ENCODE results near the gene NFKBIE.

Gene NFKBIE

DNA sequence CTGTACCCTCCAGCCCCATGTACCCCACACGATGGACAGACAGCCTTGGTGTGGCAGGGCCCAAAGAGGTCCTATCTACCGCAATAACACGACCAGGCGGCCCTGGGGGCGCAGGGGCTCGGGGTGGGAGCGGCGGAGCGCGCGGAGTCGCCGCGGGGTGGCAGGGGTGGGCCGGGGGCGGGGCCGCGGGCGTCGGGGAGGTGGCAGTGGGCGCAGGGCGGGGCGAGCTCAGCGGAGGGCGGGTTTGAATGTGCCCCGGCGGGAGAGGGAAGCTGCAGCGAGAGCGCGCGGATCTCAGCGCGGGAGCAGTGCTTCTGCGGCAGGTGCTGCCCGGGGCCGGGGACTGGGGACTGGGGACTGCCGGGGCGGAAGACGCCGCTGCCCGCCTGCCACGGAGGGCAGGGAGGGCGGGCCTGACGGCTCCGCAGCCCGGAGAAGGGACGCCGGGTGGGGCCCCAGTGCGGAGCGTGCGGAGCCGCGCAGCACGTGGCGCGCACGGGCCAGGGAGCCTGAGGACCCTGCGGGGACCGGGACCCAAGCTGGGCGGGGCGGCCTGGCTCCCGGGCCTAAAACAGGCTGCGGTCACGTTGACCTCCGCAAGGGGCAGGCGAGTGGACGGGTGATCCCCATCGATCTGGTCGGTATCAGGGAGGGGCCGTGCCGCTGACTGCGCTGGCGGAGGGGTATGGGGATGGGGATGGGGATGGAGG is 41.9 kb downstream of the NFKBIE start, which contains the start of gene SLC29A1:
Gene SLC29A1 (plus strand): TSS at position 277 of the 710 bp plus-strand sequence. CDS start 3,719 bp downstream, outside the sequence.
- ATAC-seq (peak; percentile 76), DNase-seq (peak; percentile 79 to 80)
- H3K4me3 Mint-ChIP-seq: peak within 1 kb of the TSS; percentile 88 to 89
- peak within 1 kb of the TSS; percentile 78 to 81 for H3K27ac Mint-ChIP-seq
- peaks cover 78% of the 10 kb centered on the region for H3K4me1 Mint-ChIP-seq
- no peaks in the 10 kb centered on the region for H3K9me3 Mint-ChIP-seq
- H3K27me3 Mint-ChIP-seq: no peaks in the 10 kb centered on the region

DNA sequence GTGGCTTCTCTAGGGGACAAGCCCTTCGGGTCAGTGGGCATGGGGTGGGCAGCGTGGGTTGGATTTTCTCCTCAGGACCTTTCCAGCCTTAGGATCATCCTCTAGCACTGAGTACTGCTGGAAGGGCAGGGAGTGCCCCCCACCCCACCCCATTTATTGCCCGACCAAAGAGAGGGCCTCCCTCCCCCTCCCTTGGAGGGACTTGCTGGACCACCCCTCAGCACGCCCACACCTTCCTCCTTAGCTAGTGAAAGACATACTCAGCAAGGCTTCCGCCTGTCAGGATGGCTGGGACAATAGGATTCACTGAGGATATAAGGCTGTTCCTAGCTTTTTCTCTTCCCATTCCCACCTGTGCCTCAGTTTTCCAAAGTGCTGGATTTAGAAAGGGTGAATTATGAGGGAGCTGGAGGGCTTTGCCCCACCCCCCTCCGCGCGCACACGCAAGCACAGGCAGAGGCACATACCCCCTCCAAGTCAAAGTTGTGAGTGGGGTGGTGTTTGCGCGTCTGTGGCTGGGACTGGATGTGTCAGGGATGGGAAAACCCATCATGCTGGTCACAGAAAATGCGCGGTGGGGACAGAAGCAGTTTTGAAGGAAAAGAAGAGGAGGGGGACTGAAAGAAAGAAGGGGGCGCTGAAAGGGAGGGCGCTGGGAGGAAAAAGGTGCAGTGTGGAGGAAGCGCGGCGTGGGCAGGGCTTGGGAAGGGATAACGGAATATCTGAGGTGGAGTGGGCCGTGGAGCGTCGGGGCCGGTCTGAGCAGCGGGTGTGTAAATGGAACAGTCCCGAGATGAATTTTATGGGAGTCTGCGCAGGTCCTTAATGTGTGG is 42.6 kb downstream of the NFKBIE start:
- DNase-seq (no peak), ATAC-seq (no peak)
- Mint-ChIP-seq H3K4me1 (peaks cover 81% of the 10 kb centered on the region), H3K27ac (peak overlapping the region; percentile 76 to 78), H3K9me3 (no peaks in the 10 kb centered on the region), H3K4me3 (peak overlapping the region; percentile 88 to 89), H3K27me3 (no peaks in the 10 kb centered on the region)

DNA sequence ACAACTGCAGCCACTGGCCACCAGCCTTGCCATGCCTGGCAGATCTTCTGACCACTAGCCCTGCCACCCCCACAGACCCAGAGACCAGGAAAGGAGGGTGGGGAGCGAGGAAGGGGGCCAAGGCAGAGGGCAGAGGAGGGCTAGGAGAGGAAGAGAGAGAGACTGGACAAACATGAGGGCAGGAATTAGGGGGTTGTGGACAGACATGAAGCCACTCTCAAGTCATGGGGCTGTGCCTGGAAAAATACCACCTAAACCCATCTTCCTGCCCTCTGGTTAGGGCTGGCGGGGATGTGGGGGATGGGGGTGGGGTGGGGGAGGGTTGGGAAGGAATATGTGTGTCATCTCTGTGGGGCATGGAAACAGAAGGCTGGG is 43.4 kb downstream of the NFKBIE start:
- ATAC-seq (no peak), DNase-seq (no peak)
- H3K4me3 Mint-ChIP-seq: peak overlapping the region; percentile 9 to 16
- H3K4me1 Mint-ChIP-seq: peaks cover 74% of the 10 kb centered on the region
- H3K27me3 Mint-ChIP-seq: no peaks in the 10 kb centered on the region
- no peaks in the 10 kb centered on the region for H3K9me3 Mint-ChIP-seq
- no peak overlapping the region for H3K27ac Mint-ChIP-seq

DNA sequence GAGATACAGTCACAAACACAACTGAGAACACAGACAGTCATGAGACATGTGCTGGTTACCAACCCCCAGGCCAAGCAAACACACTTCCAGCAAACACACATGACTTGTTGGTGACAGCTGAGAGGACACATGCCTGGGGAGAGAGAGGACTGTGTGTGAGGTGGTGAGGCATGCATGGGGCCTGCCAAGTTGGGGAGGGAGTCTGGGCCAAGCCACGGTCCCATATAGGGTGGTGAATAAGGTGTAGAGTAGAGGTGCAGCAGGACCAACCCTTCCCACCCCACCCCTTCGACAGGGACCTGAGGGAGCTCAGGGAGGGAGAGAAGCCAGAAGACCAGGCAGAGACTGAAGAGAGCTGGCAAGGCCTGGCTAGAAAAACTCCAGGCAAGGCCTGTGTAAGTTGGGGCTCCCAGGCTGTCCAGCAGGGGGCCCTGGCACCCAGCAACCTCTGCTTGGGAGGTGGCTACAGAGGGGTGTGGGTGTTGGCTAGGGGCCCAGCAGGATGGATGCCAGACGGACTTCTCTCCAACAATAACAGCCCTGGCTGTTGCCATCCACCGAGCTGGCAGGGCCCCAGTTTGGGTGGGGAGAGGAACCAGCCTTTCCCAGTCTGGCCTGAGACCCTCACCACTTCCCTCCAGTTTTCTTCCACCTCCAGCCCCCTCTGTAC is 43.9 kb downstream of the NFKBIE start:
- Mint-ChIP-seq H3K4me3 (peak overlapping the region; percentile 9 to 16), H3K9me3 (no peaks in the 10 kb centered on the region), H3K27ac (peak overlapping the region in 1 of 2 donors; percentile 4), H3K27me3 (no peaks in the 10 kb centered on the region), H3K4me1 (peaks cover 69% of the 10 kb centered on the region)
- DNase-seq (peak; percentile 74 to 81), ATAC-seq (peak; percentile 77)

DNA sequence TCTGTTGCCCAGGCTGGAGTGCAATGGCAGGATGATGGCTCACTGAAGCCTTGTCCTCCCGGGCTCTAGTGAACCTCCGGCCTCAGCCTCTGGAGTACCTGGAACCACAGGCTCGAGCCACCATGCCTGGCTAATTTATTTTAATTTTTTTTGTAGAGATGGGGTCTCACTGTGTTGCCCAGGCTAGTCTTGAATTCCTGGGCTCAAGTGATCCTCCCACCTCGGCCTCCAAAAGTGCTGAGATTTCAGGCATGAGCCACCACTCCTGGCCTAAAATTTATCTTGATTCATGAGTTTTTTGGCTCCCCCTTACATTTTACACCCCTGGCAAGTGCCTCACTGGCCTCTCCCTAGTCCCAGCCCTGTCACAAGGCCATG is 44.4 kb downstream of the NFKBIE start:
- Mint-ChIP-seq H3K27me3 (no peaks in the 10 kb centered on the region), H3K27ac (peak overlapping the region in 1 of 2 donors; percentile 4), H3K9me3 (no peaks in the 10 kb centered on the region), H3K4me3 (no peak overlapping the region), H3K4me1 (peaks cover 64% of the 10 kb centered on the region)
- ATAC-seq (no peak), DNase-seq (no peak)

DNA sequence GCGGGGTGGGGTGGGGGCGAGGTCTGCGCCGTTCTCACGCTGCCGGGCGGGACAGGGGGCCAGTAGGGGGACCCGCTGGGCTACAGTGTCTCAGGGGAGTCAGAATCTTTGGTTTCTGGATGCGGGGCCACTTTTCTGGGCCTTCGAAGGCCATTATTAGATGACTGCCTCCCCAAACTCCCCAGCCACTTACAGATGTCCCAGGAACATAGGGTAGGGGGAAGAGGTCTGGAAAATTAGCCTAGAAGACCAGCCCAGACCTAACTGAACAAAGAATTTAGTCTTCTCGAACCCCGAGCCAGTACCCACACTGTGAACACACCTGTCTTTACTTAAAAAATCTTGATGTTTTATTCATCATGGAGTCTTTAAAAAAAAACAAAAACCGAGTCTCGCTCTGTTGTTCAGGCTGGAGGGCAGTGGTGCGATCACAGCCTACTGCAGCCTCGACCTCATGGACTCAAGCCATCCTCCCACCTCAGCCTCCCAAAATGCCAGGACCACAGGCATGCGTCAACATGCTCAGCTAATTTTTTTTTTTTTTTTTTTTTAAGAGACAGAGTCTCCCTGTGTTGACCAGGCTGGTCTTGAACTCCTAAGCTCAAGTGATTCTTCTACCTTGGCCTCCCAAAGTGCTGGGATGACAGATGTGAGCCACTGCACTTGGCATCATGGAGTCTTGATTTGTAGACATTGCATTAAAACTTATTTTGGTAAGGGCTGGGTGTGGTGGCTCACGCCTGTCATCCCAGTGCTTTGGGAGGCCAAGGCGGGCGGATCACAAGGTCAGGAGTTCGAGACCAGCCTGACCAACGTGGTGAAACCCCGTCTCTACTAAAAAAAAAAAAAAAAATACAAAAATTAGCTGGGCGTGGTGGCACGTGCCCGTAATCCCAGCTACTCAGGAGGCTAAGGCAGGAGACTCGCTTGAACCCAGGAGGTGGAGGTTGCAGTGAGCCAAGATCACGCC is 45.3 kb downstream of the NFKBIE start:
- ATAC-seq: no peak
- peak overlapping the region; percentile 81 to 84 for H3K4me3 Mint-ChIP-seq
- H3K9me3 Mint-ChIP-seq: no peaks in the 10 kb centered on the region
- H3K4me1 Mint-ChIP-seq: peaks cover 56% of the 10 kb centered on the region
- no peak overlapping the region for H3K27ac Mint-ChIP-seq
- no peaks in the 10 kb centered on the region for H3K27me3 Mint-ChIP-seq
- DNase-seq: no peak

DNA sequence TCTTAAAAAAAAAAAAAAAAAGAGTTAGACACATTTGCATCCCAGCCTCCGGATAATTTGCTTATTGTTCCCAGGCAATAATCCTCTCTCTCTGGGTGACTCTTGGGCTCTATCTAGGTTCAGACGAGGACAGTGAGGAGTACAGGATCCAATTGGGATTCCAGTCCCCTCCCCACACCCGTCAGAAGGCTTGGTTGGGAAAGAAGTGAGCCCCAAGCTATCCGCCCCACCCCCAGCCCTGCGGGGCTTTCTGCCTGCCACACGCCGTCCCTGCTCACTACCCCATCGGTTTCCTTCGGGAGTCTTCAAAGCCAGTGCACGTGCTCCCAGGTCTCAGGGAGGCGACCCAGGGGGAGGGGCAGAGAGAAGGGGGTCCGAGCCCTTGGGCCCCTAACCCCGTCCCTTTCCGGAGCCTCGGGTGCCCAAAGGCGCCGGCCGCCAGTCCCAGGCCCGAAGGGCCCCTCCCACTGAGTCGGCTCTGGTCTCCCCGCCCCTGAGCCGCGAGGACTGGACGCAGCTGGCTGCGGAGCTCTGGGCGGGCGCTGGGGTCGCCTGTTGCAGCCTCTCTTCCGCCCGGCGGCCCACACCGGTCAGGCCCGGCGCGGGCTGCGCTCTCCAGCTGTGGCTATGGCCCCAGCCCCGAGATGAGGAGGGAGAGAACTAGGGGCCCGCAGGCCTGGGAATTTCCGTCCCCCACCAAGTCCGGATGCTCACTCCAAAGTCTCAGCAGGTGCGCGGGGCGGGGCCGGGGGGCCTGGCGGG is 46.1 kb downstream of the NFKBIE start:
- Mint-ChIP-seq H3K27me3 (no peaks in the 10 kb centered on the region), H3K4me3 (peak overlapping the region; percentile 81 to 84), H3K9me3 (no peaks in the 10 kb centered on the region), H3K27ac (peak overlapping the region in 1 of 2 donors; percentile 71), H3K4me1 (peaks cover 47% of the 10 kb centered on the region)
- peak; percentile 16 for ATAC-seq
- peak; percentile 34 to 41 for DNase-seq

DNA sequence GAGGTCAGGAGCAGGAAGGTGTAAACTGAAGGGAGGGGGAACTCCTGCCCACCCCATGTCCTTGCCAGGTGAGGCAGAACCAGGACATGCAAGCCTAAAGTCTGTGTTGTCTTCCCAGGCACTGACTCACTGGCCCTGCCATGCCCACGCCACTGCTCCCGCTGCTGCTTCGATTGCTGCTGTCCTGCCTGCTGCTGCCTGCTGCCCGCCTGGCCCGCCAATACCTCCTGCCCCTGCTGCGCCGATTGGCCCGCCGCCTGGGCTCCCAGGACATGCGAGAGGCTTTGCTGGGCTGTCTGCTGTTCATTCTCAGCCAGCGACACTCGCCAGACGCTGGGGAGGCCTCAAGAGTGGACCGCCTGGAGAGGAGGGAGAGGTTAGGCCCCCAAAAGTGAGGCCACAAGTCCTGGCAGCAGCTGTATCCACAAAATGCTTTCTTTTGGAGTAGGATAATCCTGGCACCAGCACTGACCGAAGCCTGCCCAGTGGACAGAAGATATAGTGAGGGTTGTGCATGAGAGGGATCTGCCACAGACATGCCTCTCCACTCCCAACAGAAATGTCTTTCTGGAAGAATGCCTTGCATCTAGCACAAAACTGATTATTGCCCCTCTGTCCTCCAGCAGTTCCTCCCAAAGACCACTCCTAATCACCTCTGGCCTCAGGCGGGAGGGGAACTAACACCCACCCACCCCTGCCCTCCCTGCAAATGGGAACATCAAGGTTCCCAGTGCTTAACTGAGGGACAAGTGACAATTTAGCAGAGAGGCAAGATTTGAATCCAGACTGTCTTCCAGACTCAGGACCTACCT is 47.8 kb downstream of the NFKBIE start:
- no peak overlapping the region for H3K4me3 Mint-ChIP-seq

DNA sequence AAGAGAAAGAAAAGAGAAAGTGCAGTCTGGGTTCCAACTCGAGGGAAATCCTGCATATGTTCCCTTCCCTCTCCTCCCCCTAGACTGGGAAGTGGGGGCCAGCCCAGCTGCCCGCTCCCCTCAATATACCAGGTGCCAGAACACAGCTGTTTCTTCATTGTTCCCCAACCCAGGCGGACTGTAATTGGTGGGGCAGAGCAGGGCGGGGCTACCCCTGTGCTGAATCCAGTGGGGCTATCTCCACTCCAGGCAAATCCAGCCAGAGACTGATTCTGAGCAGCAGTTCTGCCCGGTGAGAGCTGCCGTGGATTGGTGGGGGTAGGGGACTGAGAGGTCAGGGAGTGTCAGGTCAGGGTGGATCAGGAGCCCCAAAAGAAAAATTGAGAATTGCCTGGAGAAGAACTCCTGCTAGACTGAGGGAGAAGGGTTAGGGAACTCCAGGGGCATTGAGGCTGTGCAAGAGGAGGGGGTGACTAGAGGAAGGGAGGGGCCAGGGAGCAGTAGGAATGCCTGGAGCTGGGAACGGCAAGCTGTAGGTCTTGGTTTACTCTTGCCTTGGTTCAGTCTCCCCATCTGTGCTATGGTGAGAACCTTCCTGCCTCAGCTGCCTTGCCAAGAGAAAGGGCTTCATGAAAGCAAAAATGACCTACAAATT is 48.5 kb downstream of the NFKBIE start, which contains the start of gene MYMX:
Gene MYMX (plus strand): TSS at position 250 of the 655 bp plus-strand sequence. CDS start 546 bp downstream, outside the sequence.
- Mint-ChIP-seq H3K4me3 (no peak within 1 kb of the TSS), H3K4me1 (peaks cover 29% of the 10 kb centered on the region), H3K9me3 (no peaks in the 10 kb centered on the region), H3K27ac (no peak within 1 kb of the TSS), H3K27me3 (no peaks in the 10 kb centered on the region)
- DNase-seq (no peak), ATAC-seq (no peak)

More for the DNA sequence above, 47.8 kb downstream of the NFKBIE start:
- no peak for DNase-seq
- no peaks in the 10 kb centered on the region for H3K27me3 Mint-ChIP-seq
- H3K9me3 Mint-ChIP-seq: no peaks in the 10 kb centered on the region
- ATAC-seq: no peak
- no peak overlapping the region for H3K27ac Mint-ChIP-seq
- H3K4me1 Mint-ChIP-seq: peaks cover 36% of the 10 kb centered on the region

DNA sequence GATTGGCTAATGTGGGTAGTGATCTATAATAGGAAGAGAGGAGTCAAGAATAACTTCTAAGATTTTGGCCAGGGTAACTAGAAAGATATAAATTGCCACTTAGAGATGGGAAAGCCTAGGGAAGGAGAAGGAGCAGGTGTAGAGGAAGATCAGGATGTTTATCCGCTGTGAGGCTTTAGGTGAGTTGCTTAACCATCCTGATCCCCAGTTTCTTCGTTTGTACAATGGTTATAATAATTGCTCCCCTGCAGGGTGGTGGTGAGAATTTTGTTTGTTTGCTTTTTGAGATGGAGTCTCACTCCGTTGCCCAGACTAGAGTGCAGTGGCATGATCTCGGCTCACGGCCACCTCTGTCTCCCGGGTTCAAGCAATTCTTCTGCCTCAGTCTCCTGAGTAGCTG is 51.0 kb downstream of the NFKBIE start:
- Mint-ChIP-seq H3K9me3 (no peaks in the 10 kb centered on the region), H3K27ac (no peak overlapping the region), H3K27me3 (no peaks in the 10 kb centered on the region), H3K4me1 (peaks cover 12% of the 10 kb centered on the region), H3K4me3 (no peak overlapping the region)
- DNase-seq (no peak), ATAC-seq (no peak)

DNA sequence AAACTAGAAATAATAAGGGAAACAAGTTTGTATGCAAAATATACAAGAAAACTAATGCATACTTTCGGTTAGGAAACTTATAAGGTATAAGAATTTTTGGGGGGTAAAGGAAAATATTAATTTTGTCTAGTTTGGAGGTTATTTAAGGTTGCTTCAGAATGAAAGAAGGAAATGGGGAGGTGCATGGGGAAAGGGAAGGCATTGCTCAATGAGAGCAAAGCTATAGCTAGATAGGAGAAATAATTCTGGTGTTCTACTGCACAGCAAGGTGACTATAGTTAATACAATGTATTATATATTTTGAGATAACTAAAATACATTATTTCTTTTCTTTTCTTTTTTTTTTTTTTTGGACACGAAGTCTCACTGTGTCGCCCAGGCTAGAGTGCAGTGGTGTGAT is 54.1 kb downstream of the NFKBIE start:
- no peaks in the 10 kb centered on the region for H3K9me3 Mint-ChIP-seq
- H3K4me1 Mint-ChIP-seq: no peaks in the 10 kb centered on the region
- H3K27me3 Mint-ChIP-seq: peaks cover 7% of the 10 kb centered on the region
- H3K4me3 Mint-ChIP-seq: no peak overlapping the region
- no peak for DNase-seq
- ATAC-seq: no peak
- no peak overlapping the region for H3K27ac Mint-ChIP-seq

Measured in stimulated activated naive CD8-positive, alpha-beta T cell treated with anti-CD3 and anti-CD28 coated beads, Interleukin-15, amount 100 ng/mL, for 72 hours (primary cell).